H1 (cell line): ENCODE results near the gene FRMPD4.

Experiments
- CEBPB ChIP-seq: IDR thresholded peaks from 2 replicates; pipeline ENCODE4 v1.6.1; 2012; ENCODE audit warnings: low read depth, low read length
- EP300 ChIP-seq, 2 experiments: IDR thresholded peaks; 1 replicate in 1 of 2; 2 replicates in 1 of 2; pipeline ENCODE4 v1.6.1; 2011 to 2012; ENCODE audit warnings: low read depth in 2 of 2, low read length in 2 of 2, mild to moderate bottlenecking in 2 of 2, borderline replicate concordance in 1 of 2, inconsistent platforms in 1 of 2, moderate library complexity in 1 of 2
- EZH2 ChIP-seq: fragments of 200-600 bp; sonication (generic); IDR thresholded peaks from 2 replicates; pipeline ENCODE4 v1.7.1; 2012; ENCODE audit warnings: low read depth, mild to moderate bottlenecking, moderate library complexity, low read length, inconsistent platforms; ENCODE audit not compliant: severe bottlenecking
- JUND ChIP-seq: IDR thresholded peaks from 2 replicates; pipeline ENCODE4 v1.6.1; 2011; ENCODE audit warnings: mild to moderate bottlenecking, improper control_type of control experiment, low read length
- POLR2A ChIP-seq, 2 experiments: IDR thresholded peaks; 1 replicate in 1 of 2; 2 replicates in 1 of 2; pipeline ENCODE4 v1.6.1; 2011; ENCODE audit warnings: low read depth in 2 of 2, low read length in 2 of 2, mild to moderate bottlenecking in 2 of 2; ENCODE audit errors: control extremely low read depth in 1 of 2
- RAD21 ChIP-seq, 2 experiments: IDR thresholded peaks in 1 of 2; conservative IDR thresholded peaks in 1 of 2; 2 replicates each; pipeline ENCODE4 v1.6.1; 2011; ENCODE audit warnings: low read depth in 2 of 2, low read length in 2 of 2, improper control_type of control experiment in 1 of 2, inconsistent platforms in 1 of 2, mild to moderate bottlenecking in 1 of 2, moderate library complexity in 1 of 2
- YY1 ChIP-seq: IDR thresholded peaks from 2 replicates; pipeline ENCODE4 v1.6.1; 2011; ENCODE audit warnings: low read depth, mild to moderate bottlenecking, low read length
- TF ChIP-seq, protein P1 (sequence below), 3 experiments: IDR thresholded peaks; 1 replicate in 2 of 3; 2 replicates in 1 of 3; pipeline versions ENCODE4 v1.5.1 to v1.6.1; 2011; ENCODE audit warnings: low read length in 3 of 3, mild to moderate bottlenecking in 3 of 3, inconsistent platforms in 2 of 3, low read depth in 1 of 3, moderate library complexity in 1 of 3; ENCODE audit not compliant: insufficient read depth in 1 of 3; ENCODE audit errors: control extremely low read depth in 1 of 3
- TF ChIP-seq, protein P2 (sequence below): IDR thresholded peaks from 2 replicates; pipeline ENCODE4 v1.6.1; 2012; ENCODE audit warnings: low read length, inconsistent platforms

DNA sequence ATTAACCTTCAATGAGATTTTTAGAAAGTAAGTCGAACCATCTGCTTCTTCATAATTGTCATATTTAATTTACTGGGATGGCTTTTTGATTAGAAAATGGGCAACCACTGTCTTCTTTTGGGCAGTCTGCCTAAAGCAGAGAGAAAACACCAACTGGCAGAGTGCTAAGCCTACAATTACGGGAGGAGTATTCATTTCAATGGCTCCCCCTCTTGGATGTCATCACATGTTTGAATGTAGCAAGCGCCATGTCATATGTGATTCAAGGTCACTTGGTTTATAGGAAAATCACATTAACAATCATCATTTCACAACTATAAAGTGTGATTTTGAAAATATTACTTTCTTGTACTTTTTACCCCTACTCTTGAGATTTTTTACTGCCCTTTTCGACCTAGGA is 261.9 kb downstream of the FRMPD4 start:
- TF ChIP-seq POLR2A (IDR thresholded peaks at IDR 0.05; ENCODE audit: control extremely low read depth in 1 of 2, low read depth in 2 of 2, low read length in 2 of 2) (no peak), RAD21 (IDR thresholded peaks at IDR 0.05 in 1 of 2, conservative IDR thresholded peaks at IDR 0.05 in 1 of 2; ENCODE audit: low read depth in 2 of 2, low read length in 2 of 2) (no peak), JUND (no peak), YY1 (no peak), EP300 (IDR thresholded peaks at IDR 0.05; ENCODE audit: borderline replicate concordance in 1 of 2, low read depth in 2 of 2, low read length in 2 of 2) (no peak), EZH2 (no peak), CEBPB (no peak)
- TF ChIP-seq, protein P1, sequence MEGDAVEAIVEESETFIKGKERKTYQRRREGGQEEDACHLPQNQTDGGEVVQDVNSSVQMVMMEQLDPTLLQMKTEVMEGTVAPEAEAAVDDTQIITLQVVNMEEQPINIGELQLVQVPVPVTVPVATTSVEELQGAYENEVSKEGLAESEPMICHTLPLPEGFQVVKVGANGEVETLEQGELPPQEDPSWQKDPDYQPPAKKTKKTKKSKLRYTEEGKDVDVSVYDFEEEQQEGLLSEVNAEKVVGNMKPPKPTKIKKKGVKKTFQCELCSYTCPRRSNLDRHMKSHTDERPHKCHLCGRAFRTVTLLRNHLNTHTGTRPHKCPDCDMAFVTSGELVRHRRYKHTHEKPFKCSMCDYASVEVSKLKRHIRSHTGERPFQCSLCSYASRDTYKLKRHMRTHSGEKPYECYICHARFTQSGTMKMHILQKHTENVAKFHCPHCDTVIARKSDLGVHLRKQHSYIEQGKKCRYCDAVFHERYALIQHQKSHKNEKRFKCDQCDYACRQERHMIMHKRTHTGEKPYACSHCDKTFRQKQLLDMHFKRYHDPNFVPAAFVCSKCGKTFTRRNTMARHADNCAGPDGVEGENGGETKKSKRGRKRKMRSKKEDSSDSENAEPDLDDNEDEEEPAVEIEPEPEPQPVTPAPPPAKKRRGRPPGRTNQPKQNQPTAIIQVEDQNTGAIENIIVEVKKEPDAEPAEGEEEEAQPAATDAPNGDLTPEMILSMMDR (IDR thresholded peaks at IDR 0.05; ENCODE audit: control extremely low read depth in 1 of 3, insufficient read depth in 1 of 3, low read depth in 1 of 3, low read length in 3 of 3): no peak
- TF ChIP-seq, protein P2, sequence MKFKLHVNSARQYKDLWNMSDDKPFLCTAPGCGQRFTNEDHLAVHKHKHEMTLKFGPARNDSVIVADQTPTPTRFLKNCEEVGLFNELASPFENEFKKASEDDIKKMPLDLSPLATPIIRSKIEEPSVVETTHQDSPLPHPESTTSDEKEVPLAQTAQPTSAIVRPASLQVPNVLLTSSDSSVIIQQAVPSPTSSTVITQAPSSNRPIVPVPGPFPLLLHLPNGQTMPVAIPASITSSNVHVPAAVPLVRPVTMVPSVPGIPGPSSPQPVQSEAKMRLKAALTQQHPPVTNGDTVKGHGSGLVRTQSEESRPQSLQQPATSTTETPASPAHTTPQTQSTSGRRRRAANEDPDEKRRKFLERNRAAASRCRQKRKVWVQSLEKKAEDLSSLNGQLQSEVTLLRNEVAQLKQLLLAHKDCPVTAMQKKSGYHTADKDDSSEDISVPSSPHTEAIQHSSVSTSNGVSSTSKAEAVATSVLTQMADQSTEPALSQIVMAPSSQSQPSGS: no peak
